Karpas-422 (cell line): ENCODE measurements around the gene GPR158. TPM values are rescaled to one million over a fixed set of nuclear protein-coding genes. Genes with fewer than 3 reads are reported as not detected.

Experiments
- DNase-seq: peaks from one replicate; pipeline ENCODE4 v3.0.0-alpha.2; 2015
- H2AFZ ChIP-seq: fragments of 200-600 bp; sonication (generic); 2 replicates; pipeline ENCODE4 v1.6.1; 2014; ENCODE audit warnings: antibody characterized with exemption, low read length, mixed read lengths
- H3K27ac ChIP-seq: fragments of 200-600 bp; sonication (generic); 2 replicates; pipeline ENCODE4 v1.5.1; 2014; ENCODE audit warnings: mild to moderate bottlenecking, low read length, moderate library complexity
- H3K27me3 ChIP-seq: fragments of 200-600 bp; sonication (generic); 2 replicates; pipeline ENCODE4 v1.6.1; 2014; ENCODE audit warnings: low read length, mixed read lengths
- H3K36me3 ChIP-seq: fragments of 200-600 bp; sonication (generic); 2 replicates; pipeline ENCODE4 v1.6.1; 2014; ENCODE audit warnings: low read length, mixed read lengths; ENCODE audit not compliant: insufficient read depth
- H3K4me1 ChIP-seq: fragments of 200-600 bp; sonication (generic); 2 replicates; pipeline ENCODE4 v1.6.1; 2014; ENCODE audit warnings: mild to moderate bottlenecking, low read length, mixed read lengths
- H3K4me2 ChIP-seq: fragments of 200-600 bp; sonication (generic); 2 replicates; pipeline ENCODE4 v1.6.1; 2014; ENCODE audit warnings: low read length, low read depth, mild to moderate bottlenecking; ENCODE audit not compliant: poor library complexity, severe bottlenecking
- H3K4me3 ChIP-seq: fragments of 200-600 bp; sonication (generic); 2 replicates; pipeline ENCODE4 v1.5.1; 2014; ENCODE audit warnings: mild to moderate bottlenecking, antibody characterized with exemption, low read length, mixed read lengths
- H3K79me2 ChIP-seq: fragments of 200-600 bp; sonication (generic); 2 replicates; pipeline ENCODE4 v1.6.1; 2014; ENCODE audit warnings: mild to moderate bottlenecking, low read length, mixed read lengths
- H3K9ac ChIP-seq: fragments of 200-600 bp; sonication (generic); 2 replicates; pipeline ENCODE4 v1.6.0; 2014; ENCODE audit warnings: low read length
- H3K9me2 ChIP-seq: fragments of 200-600 bp; sonication (generic), shearing (Covaris generic); replicated peaks from 2 replicates; pipeline ENCODE4 v1.6.0; 2014; ENCODE audit warnings: mild to moderate bottlenecking, low read length, moderate library complexity; ENCODE audit not compliant: insufficient read depth
- H3K9me3 ChIP-seq: fragments of 300-700, 200-600 bp; sonication (generic); 2 replicates; pipeline ENCODE4 v1.6.1; 2014; ENCODE audit warnings: low read length, mixed read lengths
- H4K20me1 ChIP-seq: fragments of 200-600 bp; sonication (generic); 2 replicates; pipeline ENCODE4 v1.6.1; 2014; ENCODE audit warnings: mild to moderate bottlenecking, antibody characterized with exemption, low read length, low read depth; ENCODE audit not compliant: insufficient read depth
- total RNA-seq: library from RNA; depleted of rRNA; stranded (reverse); fragments of >200 nt; shearing (Covaris generic); gene quantifications from 2 replicates; pipeline ENCODE4 v1.2.3, GENCODE V29; 2014; ENCODE audit warnings: low replicate concordance

The GPR158 gene
- total RNA-seq, 1 experiment from 2014 or later = not detected

DNA sequence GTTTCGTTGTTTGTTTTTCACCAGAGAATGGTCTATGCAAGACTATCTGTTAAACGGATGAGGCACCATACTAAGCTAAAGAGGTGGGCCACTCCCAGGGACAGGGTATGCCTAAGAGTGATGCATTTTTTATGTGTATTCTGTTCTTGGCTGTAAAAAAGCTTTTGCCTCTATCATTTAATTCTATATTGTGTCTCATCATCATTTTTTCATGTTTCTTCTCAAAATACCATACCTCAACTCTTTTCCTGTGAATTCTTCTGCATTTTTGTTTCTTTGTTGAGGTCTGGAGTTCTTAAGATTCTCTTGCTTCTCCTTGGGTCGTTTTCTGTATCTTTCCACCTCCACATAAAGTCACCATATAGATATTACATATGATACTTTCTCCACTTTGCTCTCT, 357.4 kb downstream of the GPR158 start:
- Histone ChIP-seq H3K4me2 (no peak overlapping the region), H2AFZ (no peak overlapping the region), H3K27me3 (no peaks in the 10 kb centered on the region), H3K4me3 (no peak overlapping the region), H3K9me2 (no peaks in the 10 kb centered on the region; the same call in 1 of the 2 replicates), H3K4me1 (no peaks in the 10 kb centered on the region), H3K36me3 (no peaks in the 10 kb centered on the region), H3K27ac (no peak overlapping the region), H4K20me1 (no peaks in the 10 kb centered on the region), H3K9ac (no peak overlapping the region), H3K9me3 (no peaks in the 10 kb centered on the region; the same call in 1 of the 2 replicates), H3K79me2 (no peaks in the 10 kb centered on the region)
- no peak for DNase-seq

DNA sequence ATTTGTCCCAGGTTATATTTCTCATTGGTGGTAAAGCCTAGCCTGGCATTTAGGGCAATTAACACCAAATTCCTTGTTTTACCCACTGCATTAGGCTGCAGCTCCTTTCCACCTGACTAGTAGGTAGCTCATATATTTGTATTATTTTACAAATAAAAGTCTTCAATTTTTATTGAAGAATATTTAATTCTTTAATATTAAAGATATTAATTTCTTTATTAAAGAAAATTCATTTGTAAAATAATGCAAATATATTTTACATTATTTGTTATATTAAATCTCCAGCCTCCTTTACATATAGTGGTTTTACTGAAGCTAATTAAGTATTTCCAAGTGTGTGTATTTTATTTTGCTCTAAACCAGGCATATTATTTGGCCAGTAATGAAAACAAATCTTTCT, 361.2 kb downstream of the GPR158 start:
- Histone ChIP-seq H4K20me1 (no peaks in the 10 kb centered on the region), H3K9me3 (no peaks in the 10 kb centered on the region), H3K36me3 (no peaks in the 10 kb centered on the region), H3K4me2 (no peak overlapping the region), H2AFZ (no peak overlapping the region), H3K27ac (no peak overlapping the region), H3K9me2 (no peaks in the 10 kb centered on the region), H3K4me1 (no peaks in the 10 kb centered on the region), H3K9ac (no peak overlapping the region), H3K27me3 (no peaks in the 10 kb centered on the region), H3K79me2 (no peaks in the 10 kb centered on the region), H3K4me3 (no peak overlapping the region)
- no peak for DNase-seq

DNA sequence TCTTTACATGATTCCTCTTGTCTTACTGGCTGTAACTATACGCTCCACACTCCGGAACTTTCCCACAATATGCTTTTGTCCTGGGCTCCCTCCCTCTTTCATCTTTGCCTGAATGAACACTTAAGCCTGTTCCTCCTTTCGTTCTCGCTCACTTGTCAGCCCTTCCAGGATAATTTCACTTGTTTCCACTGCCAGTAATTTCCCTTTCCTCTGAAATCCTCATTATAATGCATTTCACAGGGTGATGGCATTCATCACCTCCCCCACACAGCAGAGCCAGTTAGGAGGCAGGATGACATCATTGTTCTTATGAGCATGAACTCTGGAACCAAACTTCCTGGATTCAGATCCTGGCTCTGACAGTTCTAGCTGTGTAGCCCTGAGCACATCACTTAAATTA, 372.6 kb downstream of the GPR158 start:
- no peak overlapping the region for H3K4me3 ChIP-seq

DNA sequence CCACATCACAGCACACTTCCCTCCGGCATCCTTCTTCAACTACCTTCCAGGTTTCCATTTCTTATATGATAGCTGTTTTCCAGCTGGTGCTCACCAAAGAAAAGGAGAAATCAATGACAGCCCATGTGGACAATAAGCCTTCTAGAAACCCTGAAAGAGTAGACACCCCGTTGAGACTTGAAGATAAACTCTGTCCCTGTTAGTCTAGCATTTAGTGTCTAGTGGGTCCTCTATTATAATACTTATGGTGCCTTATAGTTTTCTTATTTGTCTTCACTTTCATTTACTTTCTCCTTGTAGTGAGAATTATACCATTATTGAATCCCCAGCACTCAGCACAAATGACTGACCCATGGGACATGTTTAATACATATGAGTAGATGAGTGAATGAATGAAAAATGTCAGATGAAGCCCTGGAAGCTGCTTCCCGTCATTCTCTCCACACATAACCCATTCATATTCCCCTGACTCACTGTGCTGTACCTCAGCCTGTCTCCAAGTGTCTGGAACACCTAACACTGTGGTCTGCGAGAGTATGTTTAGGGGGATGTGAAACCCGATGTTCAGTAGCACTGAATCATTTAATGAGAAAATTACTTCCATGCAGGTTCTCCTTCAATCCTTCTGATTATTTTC, 377.6 kb downstream of the GPR158 start:
- Histone ChIP-seq H3K4me1 (no peaks in the 10 kb centered on the region), H3K27me3 (no peaks in the 10 kb centered on the region), H3K27ac (no peak overlapping the region), H3K9me2 (no peaks in the 10 kb centered on the region), H3K79me2 (no peaks in the 10 kb centered on the region), H3K36me3 (no peaks in the 10 kb centered on the region), H3K4me2 (no peak overlapping the region), H3K9ac (no peak overlapping the region), H2AFZ (no peak overlapping the region), H3K4me3 (no peak overlapping the region), H3K9me3 (no peaks in the 10 kb centered on the region), H4K20me1 (no peaks in the 10 kb centered on the region)
- DNase-seq = no peak

More for the DNA sequence above, 372.6 kb downstream of the GPR158 start:
- H3K4me1 ChIP-seq = no peaks in the 10 kb centered on the region
- no peaks in the 10 kb centered on the region for H3K27me3 ChIP-seq
- H3K27ac ChIP-seq = no peak overlapping the region
- no peak overlapping the region for H2AFZ ChIP-seq
- no peaks in the 10 kb centered on the region for H4K20me1 ChIP-seq
- H3K9ac ChIP-seq = no peak overlapping the region
- H3K9me3 ChIP-seq = no peaks in the 10 kb centered on the region
- no peaks in the 10 kb centered on the region for H3K36me3 ChIP-seq
- no peaks in the 10 kb centered on the region for H3K79me2 ChIP-seq
- DNase-seq = no peak
- no peak overlapping the region for H3K4me2 ChIP-seq
- no peaks in the 10 kb centered on the region for H3K9me2 ChIP-seq

DNA sequence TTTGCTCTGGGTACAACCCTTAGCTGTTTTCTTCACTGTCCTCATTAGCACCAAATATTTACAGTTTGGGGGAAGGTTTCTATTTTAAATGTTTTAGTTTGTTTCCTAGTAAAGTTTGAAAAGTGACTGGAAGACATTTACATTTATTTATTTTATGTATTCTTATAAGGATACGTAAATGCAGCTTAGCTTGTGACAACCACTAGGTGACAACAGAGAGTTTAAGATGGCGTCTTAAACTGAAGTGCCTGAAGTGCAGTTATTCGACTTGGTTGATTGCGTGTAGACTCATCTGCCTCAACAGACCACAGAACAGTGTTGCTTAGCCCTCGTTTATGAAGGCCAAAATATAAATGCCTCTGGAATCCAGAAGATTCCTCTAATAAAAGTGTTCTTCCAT, 381.1 kb downstream of the GPR158 start:
- H3K4me2 ChIP-seq = no peak overlapping the region
- no peak overlapping the region for H3K9ac ChIP-seq
- no peaks in the 10 kb centered on the region for H3K36me3 ChIP-seq
- H3K27me3 ChIP-seq = no peaks in the 10 kb centered on the region
- H3K9me2 ChIP-seq = no peaks in the 10 kb centered on the region
- H2AFZ ChIP-seq = no peak overlapping the region
- no peaks in the 10 kb centered on the region for H3K4me1 ChIP-seq
- DNase-seq = peak; percentile 41
- no peaks in the 10 kb centered on the region for H4K20me1 ChIP-seq
- no peaks in the 10 kb centered on the region for H3K9me3 ChIP-seq
- no peak overlapping the region for H3K27ac ChIP-seq
- H3K79me2 ChIP-seq = no peaks in the 10 kb centered on the region
- H3K4me3 ChIP-seq = no peak overlapping the region

DNA sequence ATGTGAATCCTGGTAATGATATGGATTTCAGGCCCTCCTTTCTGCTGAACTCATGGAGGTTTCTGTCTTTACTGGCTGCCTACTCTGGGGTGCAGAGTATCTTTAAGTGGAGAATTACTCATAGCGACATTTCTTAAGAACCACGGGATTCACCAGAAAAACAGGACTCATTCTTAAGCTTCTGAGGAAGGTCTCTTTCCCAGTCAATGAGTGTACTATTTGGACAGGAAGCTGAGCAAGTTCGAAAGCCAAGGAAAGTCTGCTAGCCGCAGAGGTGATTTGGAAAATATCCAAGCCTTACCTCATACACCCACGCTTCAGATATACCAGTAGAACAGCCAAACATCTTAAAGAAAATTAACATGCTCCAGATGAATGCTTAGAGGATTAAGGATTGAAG, 381.7 kb downstream of the GPR158 start:
- H3K79me2 ChIP-seq = no peaks in the 10 kb centered on the region
- no peaks in the 10 kb centered on the region for H3K9me3 ChIP-seq
- no peaks in the 10 kb centered on the region for H3K9me2 ChIP-seq
- no peak overlapping the region for H3K27ac ChIP-seq
- H2AFZ ChIP-seq = no peak overlapping the region
- no peak overlapping the region for H3K9ac ChIP-seq
- no peak overlapping the region for H3K4me2 ChIP-seq
- H3K36me3 ChIP-seq = no peaks in the 10 kb centered on the region
- H4K20me1 ChIP-seq = no peaks in the 10 kb centered on the region
- H3K4me1 ChIP-seq = no peaks in the 10 kb centered on the region
- DNase-seq = no peak
- H3K27me3 ChIP-seq = no peaks in the 10 kb centered on the region
- H3K4me3 ChIP-seq = no peak overlapping the region

DNA sequence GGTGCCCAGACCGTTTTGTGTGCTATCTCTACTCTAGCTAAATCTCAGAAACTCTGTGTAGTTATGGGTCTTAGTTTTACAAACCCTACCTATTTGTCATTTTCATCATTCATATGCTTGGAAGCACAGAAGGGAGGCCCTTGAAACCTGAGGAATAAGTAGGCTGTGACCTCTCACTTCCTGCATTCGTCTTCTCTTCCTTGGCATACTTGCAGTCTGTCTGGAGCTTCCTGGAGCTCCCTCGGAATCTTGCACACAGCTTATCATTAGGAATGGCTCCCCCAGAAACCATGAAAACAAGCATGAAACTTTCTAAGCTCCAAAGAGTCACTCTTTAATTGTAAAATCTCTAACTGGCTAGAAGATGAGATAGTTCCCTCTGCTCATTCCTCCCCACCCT, 382.3 kb downstream of the GPR158 start:
- H3K9me3 ChIP-seq = no peaks in the 10 kb centered on the region
- no peaks in the 10 kb centered on the region for H3K79me2 ChIP-seq
- H3K36me3 ChIP-seq = no peaks in the 10 kb centered on the region
- no peak overlapping the region for H2AFZ ChIP-seq
- H3K4me1 ChIP-seq = no peaks in the 10 kb centered on the region
- no peaks in the 10 kb centered on the region for H3K9me2 ChIP-seq
- no peaks in the 10 kb centered on the region for H4K20me1 ChIP-seq
- DNase-seq = no peak
- H3K9ac ChIP-seq = no peak overlapping the region
- no peak overlapping the region for H3K27ac ChIP-seq
- H3K4me3 ChIP-seq = no peak overlapping the region
- no peaks in the 10 kb centered on the region for H3K27me3 ChIP-seq
- H3K4me2 ChIP-seq = no peak overlapping the region

DNA sequence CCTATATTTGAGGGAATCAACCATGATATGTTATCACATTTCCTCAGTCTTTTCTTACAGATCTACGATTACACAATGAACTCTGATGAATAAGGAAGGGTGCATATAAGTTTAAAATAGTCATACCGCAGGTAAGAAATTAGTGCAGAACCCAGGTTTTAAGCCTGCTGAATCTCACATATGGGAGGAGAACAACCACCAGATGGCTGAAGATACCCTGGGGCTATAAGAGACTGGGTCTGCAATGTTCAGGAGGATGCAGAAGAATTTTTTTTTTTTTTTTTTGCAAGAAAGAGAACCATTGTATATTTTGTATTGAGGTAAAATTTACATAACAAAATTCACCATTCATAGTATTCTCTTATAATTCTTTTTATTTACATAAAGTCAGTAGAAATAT, 387.0 kb downstream of the GPR158 start:
- H3K79me2 ChIP-seq = no peaks in the 10 kb centered on the region
- no peaks in the 10 kb centered on the region for H4K20me1 ChIP-seq
- H3K9me2 ChIP-seq = peaks cover 3% of the 10 kb centered on the region
- no peak overlapping the region for H2AFZ ChIP-seq
- H3K27ac ChIP-seq = no peak overlapping the region
- no peaks in the 10 kb centered on the region for H3K36me3 ChIP-seq
- no peaks in the 10 kb centered on the region for H3K9me3 ChIP-seq
- no peak for DNase-seq
- no peak overlapping the region for H3K9ac ChIP-seq
- H3K27me3 ChIP-seq = no peaks in the 10 kb centered on the region
- no peak overlapping the region for H3K4me2 ChIP-seq
- H3K4me3 ChIP-seq = no peak overlapping the region
- H3K4me1 ChIP-seq = no peaks in the 10 kb centered on the region
